ENCODE measurements around the gene PRRX2.

The PRRX2 gene

DNA sequence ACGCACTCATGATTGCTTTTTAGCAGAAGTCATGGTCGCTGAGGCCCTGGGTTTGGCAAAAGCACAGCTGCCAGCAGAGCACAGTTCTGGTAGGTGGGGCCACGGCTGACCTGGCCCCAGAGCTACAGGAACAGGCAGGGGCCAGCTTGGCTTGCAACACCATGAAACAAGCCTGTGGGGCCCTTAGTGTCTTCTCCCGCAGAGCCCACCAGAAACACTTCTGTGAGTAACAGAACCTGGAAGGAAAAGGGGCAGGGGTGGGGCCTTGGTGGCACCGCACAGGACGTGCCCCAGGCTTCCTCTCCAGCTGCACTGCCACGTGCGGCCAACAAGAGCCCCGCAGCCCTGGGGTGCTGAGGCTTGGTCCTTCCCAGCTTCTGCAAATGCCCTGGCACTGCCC, 28.3 kb upstream of the PRRX2 start:
- no peak for DNase-seq

DNA sequence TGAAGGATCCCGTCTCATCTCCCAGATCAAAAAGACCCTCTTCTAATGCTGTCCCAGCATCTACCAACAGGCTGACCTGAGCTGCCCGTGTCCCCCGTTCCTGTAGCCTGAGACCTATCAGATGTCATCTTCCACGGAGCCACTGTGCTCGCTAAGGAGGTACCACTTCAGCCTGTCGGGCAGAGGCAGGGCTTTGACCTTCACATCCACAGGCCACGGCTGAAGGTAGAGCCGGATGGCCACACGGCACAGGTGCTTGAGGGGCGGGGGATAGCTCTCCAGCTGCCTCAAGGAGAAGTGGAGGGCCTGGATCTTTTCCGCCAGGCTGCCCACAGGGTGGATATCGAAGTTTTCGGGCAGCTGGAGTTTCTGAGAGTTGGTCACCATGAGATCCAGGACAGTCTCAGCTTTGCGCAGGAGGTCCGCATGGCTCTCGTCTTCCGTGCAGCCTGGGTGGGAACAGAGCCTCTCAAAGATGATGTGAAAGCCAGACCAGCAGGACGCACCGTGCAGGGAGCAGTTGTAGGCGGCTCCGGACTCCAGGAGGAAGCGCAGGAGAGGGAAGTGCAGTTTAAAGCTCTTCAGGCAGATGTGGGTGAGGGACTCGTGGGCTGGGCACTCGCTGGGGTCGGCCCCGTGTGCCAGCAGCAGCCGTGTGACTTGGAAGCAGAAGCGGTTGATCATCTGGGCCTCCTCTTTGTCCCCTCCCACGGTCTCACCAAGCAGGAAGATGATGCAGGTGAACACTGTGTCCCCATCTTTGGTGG, 27.6 kb upstream of the PRRX2 start:
- no peak for DNase-seq

DNA sequence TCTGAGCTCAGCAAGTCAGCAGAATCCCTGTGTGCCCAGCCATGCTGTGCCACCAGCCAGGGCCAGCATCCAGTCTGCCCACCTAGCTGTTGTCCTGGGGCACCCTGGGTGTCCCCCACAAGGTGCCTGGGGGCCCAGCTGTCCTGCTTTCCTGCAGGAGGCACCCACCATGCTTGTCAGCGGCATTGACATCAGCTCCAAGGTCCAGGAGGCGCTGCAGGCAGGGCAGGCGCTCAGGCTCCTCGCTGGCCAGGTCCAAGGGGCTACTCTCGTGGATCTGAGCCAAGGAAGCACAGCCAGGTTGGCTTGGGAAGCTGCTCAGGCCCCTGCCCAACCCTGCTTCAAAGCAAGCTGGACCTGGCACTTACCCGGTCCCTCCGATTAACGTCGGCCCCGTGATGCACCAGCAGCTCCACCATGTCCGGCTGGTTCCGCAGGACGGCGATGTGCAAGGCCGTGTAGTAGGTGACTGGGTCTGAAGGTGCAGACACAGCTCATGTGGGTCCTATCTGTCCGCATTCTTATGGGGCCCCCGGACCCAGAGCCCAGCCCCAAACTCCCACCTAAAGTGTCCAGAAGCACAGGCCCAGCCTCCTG, 26.3 kb upstream of the PRRX2 start:
- DNase-seq, result no peak

DNA sequence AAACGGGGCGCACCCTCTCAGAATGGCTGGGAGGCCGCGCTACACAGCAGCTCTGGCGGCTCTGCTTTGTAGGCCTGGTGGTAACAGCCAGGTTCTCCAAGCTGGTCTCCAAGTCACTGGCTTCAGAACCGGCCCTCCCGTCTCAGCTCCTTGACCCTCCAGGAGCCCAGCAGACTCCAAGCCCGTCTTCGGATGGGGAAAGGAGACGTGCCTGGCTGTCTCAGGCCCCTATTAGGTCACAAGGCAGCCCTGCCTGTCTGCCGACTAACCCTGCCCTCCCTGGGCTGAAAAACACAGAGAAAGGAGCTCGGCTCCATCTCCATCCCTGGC, 25.7 kb upstream of the PRRX2 start:
- no peak for DNase-seq

- no peak for DNase-seq
These were observed 25.2 kb upstream of the PRRX2 start for GRCh38 chr9:129640086-129640870.

DNA sequence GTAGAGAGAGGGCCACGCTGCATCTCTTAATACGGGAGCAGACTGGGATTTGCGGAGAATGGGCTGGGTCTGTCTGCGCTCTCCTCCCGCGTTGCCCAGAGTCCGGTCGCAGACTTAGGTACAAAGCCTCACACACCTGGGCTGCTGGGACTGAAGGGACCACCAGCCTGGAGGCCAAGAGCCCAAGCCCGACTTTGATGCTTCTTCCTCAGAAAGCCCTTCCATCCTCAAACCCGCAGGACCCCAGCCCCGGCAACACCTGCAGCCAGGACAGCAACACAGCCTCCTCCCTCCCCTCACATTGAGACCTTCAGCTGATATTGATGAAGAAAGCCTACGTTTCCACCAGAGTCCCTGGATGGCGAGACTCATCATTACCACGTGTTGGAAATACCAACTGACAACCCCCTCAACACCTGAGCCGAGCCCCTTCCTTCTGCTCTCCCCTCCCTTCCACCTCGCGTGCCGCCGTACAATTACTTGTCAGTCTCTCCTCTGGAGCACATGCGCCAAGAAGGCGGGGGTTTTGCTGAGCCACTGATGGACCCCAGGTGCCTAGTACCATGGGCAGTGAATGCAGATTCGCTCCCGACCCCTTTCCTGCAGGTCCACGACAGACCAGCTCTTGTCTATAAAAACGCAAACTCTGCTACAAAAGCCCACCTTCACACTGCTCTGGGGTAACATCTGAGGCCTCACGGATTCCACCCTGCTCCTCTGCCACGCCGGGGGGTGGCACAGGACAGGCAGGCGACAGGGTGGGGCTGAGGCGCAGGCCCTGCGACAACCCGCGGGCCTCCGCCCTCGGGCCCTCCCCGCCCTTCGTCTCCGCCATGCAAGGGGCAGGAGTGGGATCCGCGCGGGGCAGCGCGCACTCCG, 24.3 kb upstream of the PRRX2 start:
- DNase-seq, result no peak

DNA sequence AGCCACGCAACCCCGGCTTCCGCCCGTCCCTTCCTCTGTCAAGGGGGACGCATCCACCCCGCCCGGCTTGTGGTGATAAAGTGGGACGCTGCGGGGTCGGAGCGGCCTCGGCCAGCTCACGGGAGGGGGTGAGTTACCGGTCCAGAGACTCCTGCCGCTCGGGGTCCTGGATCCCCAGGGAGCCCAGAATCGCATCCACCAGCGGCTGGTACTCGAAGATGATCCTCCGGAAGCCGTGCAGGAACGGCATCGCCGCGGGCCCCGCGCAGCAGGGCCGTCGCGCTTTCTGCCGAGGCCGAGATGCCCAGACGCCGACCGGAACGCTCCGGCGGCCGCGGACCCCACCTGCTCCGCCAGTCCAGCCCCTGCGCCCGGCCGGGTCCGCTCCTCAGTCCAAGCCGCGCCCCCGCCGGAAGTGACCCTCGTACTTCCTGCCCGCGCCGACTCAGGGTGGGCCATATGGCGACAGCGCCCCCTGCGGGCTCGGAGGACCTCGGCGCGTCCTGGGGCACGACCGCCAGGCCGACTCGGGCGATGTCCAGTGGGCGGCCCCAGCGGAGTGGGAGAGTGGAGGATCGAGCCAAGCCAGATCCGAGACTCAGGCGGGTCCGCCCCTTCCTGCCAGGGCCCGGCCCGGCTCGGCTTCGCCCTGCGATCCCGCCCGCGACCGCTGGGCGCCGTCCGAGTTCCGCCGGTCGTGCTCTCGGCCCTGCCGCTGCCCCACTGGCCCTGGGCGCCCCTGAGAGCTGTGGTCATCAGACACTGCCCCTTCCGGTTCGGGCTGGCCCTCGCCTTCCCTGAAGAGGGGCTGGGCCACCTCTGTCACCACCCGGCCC, 23.5 kb upstream of the PRRX2 start, which contains the start of gene ASB6:
TSS of gene ASB6 (minus strand) at position 402 of the 836 bp plus-strand sequence. CDS start at position 250, 152 bp downstream.
- peak; percentile 97 for DNase-seq

GRCh38 chr9:129643706-129644105, 21.7 kb upstream of the PRRX2 start:
- no peak for DNase-seq

DNA sequence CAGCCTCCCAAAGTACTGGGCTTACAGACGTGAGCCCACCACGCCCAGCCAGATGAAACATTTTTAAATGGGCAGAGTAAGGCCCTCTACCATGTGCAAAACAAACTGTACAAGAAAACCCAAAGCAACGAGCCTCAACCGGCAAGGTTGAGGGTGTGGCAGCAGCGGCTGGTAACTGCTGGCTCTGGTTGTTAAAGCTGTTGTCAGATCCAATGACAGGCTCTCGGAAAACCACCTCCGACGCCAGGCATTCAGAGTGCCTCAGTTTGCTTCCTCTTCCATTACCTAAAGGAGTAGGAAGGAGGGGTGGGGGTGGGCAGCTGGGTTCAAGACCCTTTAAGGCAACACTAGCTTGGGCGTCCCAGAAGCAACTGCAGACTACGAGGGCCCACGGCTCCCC, 21.1 kb upstream of the PRRX2 start:
- no peak for DNase-seq

GRCh38 chr9:129644902-129645301, 20.5 kb upstream of the PRRX2 start:
- DNase-seq, result no peak

DNA sequence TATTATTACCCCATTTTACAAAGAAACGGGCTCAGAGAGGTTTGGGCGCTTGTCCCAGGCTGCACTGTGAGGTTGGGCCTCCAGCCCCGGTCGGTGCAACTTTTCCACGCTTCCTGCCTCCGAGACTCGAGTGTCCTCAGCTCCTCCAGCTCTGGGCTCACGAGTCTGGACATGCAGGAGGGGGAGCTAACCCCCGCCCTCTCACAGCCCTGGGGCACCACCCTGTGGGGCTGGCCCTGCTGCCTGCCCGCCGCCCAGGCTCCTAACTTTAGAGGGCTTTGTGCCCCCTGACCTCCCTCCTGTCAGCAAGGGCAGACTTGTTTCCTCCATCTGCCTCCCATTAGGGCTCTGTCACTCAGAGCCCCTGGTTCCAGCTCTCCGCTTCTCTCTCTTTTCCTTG, 19.2 kb upstream of the PRRX2 start:
- DNase-seq, result no peak

DNA sequence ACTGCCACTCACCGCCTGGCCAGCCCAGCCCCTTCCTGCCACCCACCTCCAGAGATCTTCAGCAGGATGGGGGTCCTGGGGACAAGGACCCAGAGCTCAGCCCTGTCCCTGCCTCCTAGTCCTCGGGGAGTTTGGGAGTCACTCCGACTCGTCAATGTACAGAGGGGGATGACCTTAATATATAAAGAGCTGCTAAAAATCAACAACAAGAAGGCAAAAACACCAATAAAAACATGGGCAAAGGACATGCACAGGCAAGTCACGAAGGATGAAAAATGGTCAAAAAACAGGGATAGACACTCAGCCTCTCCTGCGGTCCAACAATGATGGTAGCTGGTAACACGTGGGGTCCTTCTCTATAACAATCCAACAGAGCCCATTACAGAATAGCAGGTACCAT, 18.8 kb upstream of the PRRX2 start:
- no peak for DNase-seq

DNA sequence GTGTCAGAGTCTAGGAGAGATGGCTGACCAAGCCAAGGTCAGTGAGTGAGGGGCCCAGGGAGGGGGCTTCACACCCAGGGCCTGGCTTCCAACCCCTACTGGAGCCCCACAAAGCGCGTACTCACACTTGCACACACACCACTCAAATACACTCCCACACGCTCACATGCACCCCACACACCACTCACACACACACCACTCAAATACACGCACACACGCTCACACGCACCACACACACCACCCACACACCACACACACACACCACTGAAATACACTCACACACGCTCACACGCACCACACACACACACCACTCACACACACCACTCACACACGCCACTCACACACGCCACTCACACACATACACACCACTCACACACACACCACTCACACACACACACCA, 17.8 kb upstream of the PRRX2 start:
- no peak for DNase-seq

DNA sequence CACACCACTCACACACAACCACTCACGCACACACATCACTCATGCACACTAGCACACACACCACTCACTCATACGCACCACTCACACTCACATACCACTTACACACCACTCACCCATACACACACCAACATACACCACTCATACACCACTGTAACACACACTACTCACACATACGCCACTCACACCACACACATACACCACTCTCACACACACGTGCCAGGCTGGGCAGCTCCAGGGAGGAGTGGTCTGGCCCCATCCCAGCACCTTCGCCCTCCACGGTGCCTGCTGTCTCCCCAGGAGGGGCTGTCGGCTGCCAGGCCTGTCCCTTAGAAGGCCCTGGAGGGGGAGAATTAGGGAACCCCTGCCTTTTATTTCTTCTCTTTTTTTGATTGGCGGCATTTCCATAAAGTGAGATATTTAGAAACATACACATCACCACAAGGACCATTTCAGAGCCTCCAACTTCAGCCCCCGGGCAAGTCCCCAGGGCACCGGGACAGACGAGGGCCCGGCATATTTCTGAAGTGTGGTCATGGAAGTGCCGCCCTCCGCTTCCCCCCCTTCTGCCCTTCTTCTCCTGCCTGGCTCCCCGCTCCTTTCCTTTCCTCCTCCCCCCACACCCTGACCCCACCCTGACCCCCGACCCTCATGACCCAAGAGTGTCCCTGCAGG, 17.2 kb upstream of the PRRX2 start:
- DNase-seq, result no peak

GRCh38 chr9:129648764-129649115, 16.7 kb upstream of the PRRX2 start:
- DNase-seq, result no peak

GRCh38 chr9:129649726-129650679, 15.4 kb upstream of the PRRX2 start:
- DNase-seq, result no peak

DNA sequence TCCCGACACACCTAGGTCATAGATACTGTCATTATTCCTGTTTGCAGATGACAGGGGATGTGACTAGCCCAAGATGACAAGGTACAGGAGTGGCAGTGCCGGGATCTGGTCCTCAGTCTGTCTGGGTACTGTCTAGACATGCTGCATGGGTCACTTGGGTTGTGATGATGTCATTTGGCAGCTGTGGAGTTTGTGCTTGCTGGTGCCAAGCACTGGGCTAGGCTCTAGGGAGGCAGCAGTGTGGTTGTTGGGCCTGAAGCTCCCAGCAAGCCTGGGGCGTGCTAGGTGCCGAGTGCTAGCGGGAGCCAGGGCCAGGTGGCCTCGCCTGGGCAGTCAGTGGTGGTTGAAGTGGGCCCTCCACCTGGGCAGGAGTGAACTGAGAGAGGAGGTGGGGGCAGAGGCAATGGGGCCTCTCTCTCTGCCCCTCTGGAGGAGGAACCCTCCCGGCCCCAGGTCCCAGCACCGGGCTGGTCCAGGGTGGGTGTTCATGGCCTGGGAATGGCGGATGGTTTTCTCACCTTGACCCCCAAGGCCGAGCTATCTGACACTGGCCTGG, 14.7 kb upstream of the PRRX2 start:
- no peak for DNase-seq

DNA sequence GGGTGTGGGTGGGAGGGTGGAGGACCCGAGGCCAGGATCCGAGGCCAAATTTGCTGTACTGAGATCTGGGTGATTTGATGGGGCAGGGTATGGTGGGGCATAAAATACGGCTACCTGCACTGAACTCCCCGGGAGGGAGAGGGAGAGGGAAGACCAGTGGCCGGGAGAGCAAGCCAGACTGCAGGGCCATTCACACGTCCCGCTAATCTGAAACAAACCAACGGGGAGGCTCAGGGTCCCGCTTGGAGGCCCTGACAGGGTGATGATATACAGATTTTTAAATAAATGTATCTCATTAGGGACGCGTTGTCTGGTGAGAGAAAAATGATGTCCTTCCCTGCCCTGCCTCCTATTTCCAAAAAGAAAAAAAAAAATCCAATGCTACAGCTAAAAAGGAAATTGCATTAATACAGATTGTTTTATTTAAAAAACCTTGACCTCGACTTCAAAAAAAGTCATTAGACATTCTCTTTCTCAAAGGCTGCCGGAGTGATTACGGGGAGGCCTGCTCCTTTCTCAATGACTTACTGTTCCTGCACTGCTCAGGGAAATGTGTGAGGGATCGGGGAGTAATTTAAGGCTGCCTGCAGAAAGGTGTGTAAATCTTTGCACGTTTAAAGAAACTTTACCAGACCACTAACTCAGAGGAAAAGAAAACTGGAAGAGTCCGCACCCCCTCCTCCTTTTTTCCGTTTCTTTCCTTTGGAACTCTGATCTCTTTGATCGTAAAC, 11.5 kb upstream of the PRRX2 start:
- DNase-seq, result no peak

- no peak for DNase-seq
These were observed 10.8 kb upstream of the PRRX2 start for GRCh38 chr9:129654554-129655040.

Data from activated CD4-positive, alpha-beta T cell treated with anti-CD3 and anti-CD28 coated beads, Interleukin-2, Interleukin-6, amounts not matched to agents 100 ng/mL and 50 ng/mL, durations not matched to agents 16 hours and 8 hours (primary cell).